Stimulated activated CD8-positive, alpha-beta memory T cell treated with anti-CD3 and anti-CD28 coated beads, Interleukin-7, amount 100 ng/mL, for 24 hours (primary cell): ENCODE data around the gene ADGRG3.
A peak's percentile ranks its signal among the peaks of the same experiment; 100 is the strongest.

Experiments
- DNase-seq: peaks from one replicate; pipeline ENCODE4 v3.0.0-alpha.2; 2020; ENCODE audit warnings: low read depth

Gene ADGRG3

GRCh38 chr16:57646388-57647039, 21.6 kb upstream of the ADGRG3 start:
- no peak for DNase-seq

DNA sequence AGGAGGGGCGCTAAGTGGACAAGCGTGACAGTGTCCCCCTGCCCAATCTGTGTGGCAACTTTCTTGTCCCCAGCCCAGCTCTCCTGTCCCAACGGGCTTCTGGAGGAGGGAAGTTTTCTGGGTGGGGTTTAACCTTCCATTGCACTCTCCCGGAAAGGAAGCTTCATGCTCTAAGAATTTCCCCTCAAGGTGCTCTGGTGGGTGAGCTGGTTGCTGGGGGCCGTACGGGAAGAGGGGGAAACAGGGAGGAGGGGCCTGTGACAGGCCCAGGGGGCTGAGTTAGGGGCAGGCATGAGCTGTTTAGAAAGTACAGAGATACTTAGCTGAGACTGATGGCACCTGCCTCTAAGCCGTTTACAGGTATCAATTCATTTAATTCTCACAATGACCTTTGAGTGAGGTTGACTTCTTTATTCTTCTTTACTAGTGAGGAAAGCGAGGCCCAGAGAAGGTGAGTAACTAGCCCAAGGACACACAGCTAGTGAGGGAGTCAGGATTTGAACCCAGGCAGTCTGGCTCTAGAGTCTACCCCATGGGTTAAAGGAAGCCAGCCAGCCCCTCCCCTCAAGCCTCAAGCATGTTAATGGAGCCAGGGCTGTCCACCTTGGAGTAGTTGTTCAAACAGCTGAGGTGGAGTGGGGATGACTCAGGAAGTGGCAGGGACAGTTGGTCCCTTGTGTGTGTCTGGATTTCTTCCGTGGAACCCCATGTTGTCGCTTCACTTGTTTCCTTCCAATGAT, 20.8 kb upstream of the ADGRG3 start:
- no peak for DNase-seq

- no peak for DNase-seq
Observed at GRCh38 chr16:57648125-57648524, 20.0 kb upstream of the ADGRG3 start.

DNA sequence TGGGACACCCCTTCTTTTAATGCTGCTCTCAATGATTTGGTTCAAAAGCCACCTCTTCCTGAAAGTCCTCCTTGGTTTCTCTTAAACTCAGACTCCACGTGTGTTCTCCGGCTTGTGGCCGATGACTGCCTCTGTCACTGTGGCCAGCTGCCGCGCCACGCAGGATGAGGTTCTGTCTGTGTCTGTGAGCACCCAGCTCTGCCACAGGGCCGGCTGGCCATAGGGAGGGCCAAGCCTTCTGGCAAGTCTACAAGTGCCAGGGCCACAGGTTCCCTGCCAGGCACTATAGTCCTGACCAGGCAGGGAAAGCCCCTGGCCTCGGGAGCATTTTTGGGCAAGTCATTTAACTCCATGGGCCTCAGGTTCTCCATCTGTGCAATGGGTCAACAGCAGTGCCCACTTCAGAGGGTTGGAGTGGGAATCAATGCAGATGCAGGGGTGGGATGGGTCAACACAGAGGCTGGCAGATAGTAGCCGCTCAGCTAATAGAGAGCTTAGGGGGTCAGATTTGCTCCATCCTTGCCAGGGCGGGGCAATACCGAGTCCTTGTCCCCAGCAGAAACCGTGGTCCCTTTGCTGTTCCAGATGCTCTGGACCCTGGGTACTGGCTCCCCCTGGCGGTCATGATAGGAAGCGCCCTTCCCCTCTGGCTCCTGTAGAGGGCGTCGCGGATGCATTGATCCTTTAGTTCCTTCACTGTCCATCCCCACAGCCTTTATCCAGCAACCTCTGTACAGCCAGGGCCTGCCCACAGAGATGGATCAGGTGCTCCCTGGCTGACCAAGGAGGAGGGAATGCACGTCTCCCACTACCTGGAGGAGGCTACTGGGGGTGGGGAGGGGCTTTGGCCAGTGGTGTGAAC, 19.3 kb upstream of the ADGRG3 start:
- DNase-seq = peak; percentile 80

- no peak for DNase-seq
Observed at GRCh38 chr16:57649443-57649751, 18.7 kb upstream of the ADGRG3 start.

DNA sequence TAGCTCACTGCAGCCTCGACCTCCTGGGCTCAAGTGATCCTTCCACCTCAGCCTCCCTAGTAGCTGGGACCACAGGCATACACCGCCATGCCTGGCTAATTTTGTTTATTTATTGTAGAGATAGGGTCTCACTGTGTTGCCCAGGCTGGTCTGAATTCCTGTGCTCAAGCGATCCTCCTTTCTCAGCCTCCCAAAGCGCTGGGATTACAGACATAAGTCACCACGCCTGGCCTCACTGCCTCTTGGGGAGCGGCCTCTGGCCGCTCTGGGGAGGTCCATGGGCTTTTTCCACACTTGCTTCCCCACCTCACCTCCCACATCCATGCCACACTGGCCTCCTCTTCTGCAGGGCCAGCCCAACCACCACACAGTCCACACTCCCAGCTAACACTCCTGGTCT, 18.3 kb upstream of the ADGRG3 start:
- no peak for DNase-seq

DNA sequence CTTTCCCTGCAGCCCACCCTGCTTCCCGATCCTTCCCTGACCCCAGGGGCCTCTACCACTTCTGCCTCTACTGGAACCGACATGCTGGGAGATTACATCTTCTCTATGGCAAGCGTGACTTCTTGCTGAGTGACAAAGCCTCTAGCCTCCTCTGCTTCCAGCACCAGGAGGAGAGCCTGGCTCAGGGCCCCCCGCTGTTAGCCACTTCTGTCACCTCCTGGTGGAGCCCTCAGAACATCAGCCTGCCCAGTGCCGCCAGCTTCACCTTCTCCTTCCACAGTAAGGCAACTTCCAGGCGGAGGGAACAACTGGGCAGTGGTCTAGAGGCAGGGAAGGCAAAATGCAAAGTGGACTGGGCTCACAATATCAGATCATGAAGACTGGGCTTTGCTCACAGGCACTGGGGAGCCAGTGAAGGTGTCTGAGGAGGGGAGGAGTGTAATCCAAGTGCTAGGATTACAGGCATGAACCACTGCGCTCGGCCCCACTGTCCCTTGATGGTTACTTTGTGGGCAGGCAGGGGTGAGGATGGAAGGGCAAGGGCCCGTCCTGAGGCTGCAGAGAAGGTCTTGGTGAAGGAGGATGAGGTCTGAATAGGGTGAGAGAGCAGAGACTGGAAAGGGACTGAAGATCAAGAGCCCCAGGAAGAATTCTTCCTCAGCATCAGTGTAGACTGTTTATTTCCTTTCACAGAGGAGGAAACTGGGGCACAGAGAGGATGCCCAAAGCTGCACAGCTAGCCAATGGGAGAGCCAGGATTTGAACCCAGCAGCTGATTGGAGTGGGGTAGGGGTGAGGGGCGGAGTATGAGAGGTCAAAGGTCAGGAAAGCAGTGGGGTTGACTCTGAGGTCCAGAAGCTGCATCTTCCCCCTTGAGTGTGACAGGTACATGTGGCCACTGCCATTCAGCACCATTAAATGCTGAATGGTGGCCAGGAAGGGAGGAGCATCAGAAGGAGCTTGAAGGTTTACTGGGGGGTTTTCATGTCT, 16.5 kb upstream of the ADGRG3 start:
- DNase-seq = no peak

- no peak for DNase-seq
Observed at GRCh38 chr16:57652695-57653471, 15.2 kb upstream of the ADGRG3 start.

DNA sequence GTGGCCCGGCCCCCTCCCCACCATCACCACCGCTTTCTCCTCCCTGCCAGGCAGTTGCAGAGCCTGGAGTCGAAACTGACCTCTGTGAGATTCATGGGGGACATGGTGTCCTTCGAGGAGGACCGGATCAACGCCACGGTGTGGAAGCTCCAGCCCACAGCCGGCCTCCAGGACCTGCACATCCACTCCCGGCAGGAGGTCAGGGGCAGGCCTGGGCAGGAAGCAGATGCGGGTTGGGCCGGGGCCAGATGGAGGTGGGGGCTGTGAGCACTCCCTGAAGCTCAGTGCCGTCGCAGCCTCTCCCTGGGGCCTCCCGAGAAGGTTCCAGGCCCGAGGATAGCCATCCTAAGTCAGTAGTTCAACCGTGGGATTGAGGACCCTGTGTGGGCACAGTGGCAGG, 14.2 kb upstream of the ADGRG3 start:
- no peak for DNase-seq

GRCh38 chr16:57656342-57656955, 11.7 kb upstream of the ADGRG3 start:
- DNase-seq = no peak

DNA sequence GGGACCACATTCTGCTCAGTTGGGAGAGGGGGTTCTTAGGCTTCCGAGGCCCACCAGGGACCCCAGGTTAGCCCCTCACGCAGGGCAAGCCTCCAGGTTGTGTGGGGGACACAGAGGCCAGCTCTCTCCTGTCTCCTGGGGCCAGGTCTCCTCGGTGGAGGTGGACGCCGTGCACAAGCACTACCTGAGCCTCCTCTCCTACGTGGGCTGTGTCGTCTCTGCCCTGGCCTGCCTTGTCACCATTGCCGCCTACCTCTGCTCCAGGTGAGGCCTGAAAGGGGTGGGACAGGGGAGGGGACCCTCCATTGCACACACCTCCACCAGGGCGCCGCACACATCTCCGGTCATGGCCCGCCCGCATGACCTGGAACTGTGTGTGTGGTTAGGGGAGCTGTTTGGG, 10.9 kb upstream of the ADGRG3 start:
- DNase-seq = no peak

- no peak for DNase-seq
Observed at GRCh38 chr16:57658130-57658877, 9.8 kb upstream of the ADGRG3 start.

DNA sequence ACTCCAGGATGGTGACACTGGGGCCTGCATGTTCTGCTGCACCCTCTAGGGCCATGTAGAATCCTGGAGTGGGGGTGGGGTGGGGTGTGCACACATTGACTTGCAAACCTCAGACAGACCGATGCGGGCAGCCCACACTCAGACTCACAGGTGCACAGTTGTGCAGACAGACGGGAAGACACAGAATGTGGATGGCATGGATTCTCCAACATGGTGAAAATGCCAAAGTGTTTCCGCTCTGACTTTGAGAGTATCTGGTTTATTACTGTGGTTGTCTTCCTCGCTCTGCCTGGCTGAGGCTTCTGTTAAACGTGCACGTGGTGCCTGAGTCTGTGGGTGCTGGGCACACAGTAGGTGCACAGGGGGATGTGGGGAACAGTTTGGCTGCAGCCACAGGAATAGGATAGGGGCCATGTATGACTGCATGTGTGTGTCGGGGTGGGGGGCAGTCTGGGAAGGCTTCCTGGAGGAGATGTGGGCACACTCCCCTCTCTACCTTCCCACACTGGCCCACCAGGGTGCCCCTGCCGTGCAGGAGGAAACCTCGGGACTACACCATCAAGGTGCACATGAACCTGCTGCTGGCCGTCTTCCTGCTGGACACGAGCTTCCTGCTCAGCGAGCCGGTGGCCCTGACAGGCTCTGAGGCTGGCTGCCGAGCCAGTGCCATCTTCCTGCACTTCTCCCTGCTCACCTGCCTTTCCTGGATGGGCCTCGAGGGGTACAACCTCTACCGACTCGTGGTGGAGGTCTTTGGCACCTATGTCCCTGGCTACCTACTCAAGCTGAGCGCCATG, 9.0 kb upstream of the ADGRG3 start:
- DNase-seq = no peak

DNA sequence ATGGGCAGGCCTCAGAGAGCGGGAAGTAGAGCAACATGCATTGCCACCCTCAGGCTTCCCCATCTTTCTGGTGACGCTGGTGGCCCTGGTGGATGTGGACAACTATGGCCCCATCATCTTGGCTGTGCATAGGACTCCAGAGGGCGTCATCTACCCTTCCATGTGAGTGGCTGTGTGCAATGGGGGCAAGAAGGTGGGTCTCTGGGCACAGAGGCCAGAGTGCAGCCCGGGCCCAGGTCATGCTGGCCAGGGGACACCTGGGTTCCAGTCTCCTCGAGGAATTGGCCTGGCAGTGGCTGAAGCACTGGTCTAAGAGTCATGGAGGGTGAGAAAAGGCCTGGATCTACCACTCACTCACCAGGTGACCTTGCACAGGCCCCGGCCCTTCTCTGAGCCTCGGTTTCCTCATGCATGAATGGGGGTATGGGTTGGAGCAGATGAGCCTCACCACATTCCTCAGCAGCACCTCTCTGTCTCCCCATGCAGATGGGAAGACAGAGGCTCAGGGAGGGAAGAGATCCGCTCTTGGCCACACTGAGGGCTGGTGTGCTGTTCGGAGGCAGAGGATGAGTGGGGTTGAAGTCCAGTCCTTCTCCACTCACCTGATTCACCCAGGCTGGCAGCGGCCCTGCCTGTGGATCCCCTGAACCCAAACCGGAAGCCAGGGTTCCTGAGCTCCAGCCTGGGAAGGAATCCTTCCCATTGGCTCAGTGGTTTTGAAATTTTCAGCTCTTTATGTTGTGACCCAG, 7.2 kb upstream of the ADGRG3 start:
- no peak for DNase-seq

DNA sequence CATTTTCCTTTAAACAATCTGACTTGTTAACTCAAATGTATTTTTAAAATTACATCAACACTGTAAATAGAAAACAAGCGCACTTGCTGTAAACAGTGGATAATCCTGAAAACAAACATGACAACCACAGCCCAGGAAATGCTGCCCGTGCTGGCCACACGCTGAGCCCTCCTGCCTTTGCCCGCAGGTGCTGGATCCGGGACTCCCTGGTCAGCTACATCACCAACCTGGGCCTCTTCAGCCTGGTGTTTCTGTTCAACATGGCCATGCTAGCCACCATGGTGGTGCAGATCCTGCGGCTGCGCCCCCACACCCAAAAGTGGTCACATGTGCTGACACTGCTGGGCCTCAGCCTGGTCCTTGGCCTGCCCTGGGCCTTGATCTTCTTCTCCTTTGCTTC, 6.6 kb upstream of the ADGRG3 start:
- DNase-seq = no peak

GRCh38 chr16:57661936-57662906, 5.9 kb upstream of the ADGRG3 start:
- no peak for DNase-seq

GRCh38 chr16:57663436-57663835, 4.7 kb upstream of the ADGRG3 start:
- no peak for DNase-seq
